AG04450 (cell line): ENCODE results near the gene CCDC142. TPM values are rescaled to one million over a fixed set of nuclear protein-coding genes. Genes with fewer than 3 reads are reported as not detected.

ENCODE experiments used
- CTCF ChIA-PET: fragments of 300-600, 350-600 bp; formaldehyde crosslinking; extraction: SDS; loops from one replicate; lab custom pipeline; 2022; ENCODE audit warnings: antibody characterized with exemption, inconsistent platforms; lab: Charles Lee
- POLR2A ChIA-PET: fragments of 350-600 bp; formaldehyde crosslinking; extraction: SDS; loops from one replicate; lab custom pipeline; 2021; ENCODE audit warnings: antibody characterized with exemption, inconsistent platforms; lab: Yijun Ruan, JAX
- DNase-seq: peaks from one replicate; pipeline ENCODE4 v3.0.0-alpha.2; 2011; ENCODE audit warnings: low read depth, low spot score
- H3K27ac ChIP-seq: one replicate; pipeline ENCODE4 v1.5.1; 2012; ENCODE audit warnings: low read depth, low read length, control low read depth
- H3K27me3 ChIP-seq: one replicate; pipeline ENCODE4 v1.6.0; 2012; ENCODE audit warnings: low read length; ENCODE audit not compliant: control insufficient read depth, insufficient read depth
- H3K4me3 ChIP-seq: 2 replicates; pipeline ENCODE4 v1.5.1; 2011; ENCODE audit warnings: mild to moderate bottlenecking, low read depth, low read length, control low read depth
- H3K9me3 ChIP-seq: 2 replicates; pipeline ENCODE4 v1.5.1; 2012; ENCODE audit warnings: low read length; ENCODE audit not compliant: control insufficient read depth, insufficient read depth
- polyA plus RNA-seq: library from polyadenylated mRNA; depleted of rRNA; stranded (reverse); fragments of >200 nt; gene quantifications from 2 replicates; pipeline ENCODE4 v1.2.3, GENCODE V29; 2011
- TF ChIP-seq, protein P1 (sequence below): IDR thresholded peaks from 2 replicates; pipeline ENCODE4 v1.5.1; 2011; ENCODE audit warnings: low read depth, low read length, control low read depth, inconsistent platforms

CCDC142 gene
- polyA plus RNA-seq, 1 experiment = 4.5 TPM

DNA sequence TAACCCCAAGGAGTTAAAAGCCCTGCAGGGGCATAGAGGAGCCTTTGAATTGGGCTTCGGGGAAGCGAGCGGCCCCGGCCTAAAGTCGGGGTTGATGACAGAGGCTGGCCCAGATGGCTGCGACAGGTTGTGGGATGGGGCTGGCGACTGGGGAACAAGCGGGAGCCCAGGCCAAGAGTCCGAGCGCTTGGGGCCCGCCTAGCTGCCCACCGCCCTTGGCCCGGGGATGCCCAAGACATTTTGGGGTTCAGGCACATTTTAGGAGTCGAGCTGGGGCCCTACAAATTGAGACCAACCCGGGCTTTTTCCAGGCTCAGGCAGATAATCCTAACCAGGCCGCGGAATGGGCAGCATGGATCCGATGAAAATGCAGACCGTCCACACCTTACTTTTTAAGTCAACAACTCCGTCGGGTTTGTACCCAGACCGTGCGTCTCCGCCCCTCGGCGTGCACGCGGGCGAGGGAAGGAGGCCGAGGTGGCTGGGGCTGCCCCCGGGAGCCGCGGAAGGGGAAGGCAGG lies 41.6 kb downstream of the CCDC142 start:
- no peak for DNase-seq
- Histone ChIP-seq H3K27ac (no peak overlapping the region), H3K27me3 (peaks cover 22% of the 10 kb centered on the region), H3K4me3 (no peak overlapping the region), H3K9me3 (peaks cover 11% of the 10 kb centered on the region; the same call in 1 of the 2 replicates)
- ChIA-PET CTCF (interaction anchor here (1.3 kb wide), 1 partner anchor 91 kb away, joined by 3 read pairs; no protein-coding TSS in a partner anchor), POLR2A (interaction anchor here (1.8 kb wide), 1 partner anchor 17 kb away, joined by 7 read pairs; the partner anchor contains the start of gene WBP1)
- TF ChIP-seq, protein P1, sequence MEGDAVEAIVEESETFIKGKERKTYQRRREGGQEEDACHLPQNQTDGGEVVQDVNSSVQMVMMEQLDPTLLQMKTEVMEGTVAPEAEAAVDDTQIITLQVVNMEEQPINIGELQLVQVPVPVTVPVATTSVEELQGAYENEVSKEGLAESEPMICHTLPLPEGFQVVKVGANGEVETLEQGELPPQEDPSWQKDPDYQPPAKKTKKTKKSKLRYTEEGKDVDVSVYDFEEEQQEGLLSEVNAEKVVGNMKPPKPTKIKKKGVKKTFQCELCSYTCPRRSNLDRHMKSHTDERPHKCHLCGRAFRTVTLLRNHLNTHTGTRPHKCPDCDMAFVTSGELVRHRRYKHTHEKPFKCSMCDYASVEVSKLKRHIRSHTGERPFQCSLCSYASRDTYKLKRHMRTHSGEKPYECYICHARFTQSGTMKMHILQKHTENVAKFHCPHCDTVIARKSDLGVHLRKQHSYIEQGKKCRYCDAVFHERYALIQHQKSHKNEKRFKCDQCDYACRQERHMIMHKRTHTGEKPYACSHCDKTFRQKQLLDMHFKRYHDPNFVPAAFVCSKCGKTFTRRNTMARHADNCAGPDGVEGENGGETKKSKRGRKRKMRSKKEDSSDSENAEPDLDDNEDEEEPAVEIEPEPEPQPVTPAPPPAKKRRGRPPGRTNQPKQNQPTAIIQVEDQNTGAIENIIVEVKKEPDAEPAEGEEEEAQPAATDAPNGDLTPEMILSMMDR = no peak

DNA sequence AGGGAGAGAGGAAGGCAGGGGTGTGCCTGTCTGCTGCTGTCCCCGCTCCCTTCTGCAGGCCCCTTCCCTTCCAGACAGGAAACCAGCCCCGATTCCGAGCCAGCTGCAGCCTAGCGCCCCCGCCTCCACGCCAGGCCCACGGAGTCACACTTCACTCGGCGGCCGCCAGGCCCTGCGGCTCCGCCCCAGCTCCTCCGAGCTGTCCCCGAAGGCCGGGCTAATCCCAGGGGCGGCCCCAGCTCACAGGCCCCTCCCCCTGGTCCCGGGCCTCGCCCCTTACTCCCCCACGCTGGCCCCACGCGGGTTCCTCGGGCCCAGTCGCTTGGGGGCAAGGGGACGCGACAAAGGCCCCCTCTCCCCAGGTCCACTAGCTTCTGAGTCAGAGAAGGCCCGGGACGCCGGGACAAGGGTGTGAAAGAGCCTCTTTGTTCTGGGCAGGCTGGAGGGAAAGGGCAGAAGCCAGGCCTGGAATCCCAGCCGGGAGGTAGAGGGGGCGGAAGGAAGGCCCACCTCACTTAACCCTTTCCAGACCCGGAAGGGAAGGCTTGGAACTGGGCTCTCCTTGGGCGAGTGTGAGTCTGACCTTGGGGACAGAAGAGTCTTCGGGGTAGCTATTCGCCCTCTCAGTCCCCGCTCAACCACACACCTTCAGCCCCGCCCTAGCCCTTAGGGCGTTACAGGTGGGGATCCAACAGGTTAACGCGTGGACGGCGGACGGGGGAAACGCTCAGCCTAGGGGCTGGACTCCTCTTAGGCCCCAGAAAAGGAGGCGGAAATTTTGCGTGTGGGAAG lies 42.2 kb downstream of the CCDC142 start:
- CTCF ChIA-PET = interaction anchor here (1.0 to 1.3 kb wide), 2 partner anchors 32 to 92 kb away, joined by 3 read pairs; no protein-coding TSS in a partner anchor
- peak overlapping the region; percentile 75 for H3K27ac ChIP-seq
- DNase-seq = no peak
- TF ChIP-seq, protein P1 = 0 out of 2 replicates have a peak, but pooled peaks have one; percentile 24
- peaks cover 21% of the 10 kb centered on the region for H3K27me3 ChIP-seq
- peaks cover 11% of the 10 kb centered on the region; the same call in 1 of the 2 replicates for H3K9me3 ChIP-seq
- POLR2A ChIA-PET = interaction anchor here (0.6 to 1.8 kb wide), 6 partner anchors 12 to 91 kb away, joined by 3 to 7 read pairs (median 4); partner anchors contain the start of genes INO80B and WBP1
- H3K4me3 ChIP-seq = peak overlapping the region; percentile 64

DNA sequence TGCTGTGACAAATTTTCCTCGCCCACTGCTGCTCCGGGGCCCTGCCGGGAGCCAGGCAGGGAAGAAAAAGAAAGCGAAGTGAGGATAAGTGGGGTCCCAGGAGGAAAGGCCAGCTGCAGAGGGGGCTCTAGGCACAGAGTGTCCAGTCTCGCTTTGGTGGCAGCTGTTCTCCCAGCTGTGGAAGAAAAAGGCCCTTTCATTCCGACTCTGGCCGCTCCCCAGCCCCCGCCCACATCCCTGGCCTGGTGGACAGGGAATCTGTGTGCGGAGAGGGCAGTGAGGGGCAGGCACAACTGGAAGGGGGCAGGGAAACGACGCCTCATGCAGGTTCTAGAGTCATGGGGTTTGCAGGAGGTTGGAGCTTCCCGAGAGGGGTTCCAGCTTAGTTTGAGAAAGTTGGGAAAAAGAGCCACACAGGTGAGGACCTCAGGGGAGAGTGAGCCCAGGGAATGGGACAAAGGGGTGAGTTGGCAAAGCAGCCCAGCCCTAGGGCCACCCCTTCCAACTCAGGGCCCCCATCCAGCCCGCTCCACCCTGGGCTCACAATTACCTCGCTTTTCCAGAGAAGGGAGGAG lies 42.9 kb downstream of the CCDC142 start:
- POLR2A ChIA-PET = interaction anchor here (0.6 to 1.8 kb wide), 7 partner anchors 12 to 92 kb away, joined by 3 to 7 read pairs (median 4); partner anchors contain the start of genes INO80B and WBP1
- Histone ChIP-seq H3K27me3 (peaks cover 16% of the 10 kb centered on the region), H3K9me3 (peaks cover 11% of the 10 kb centered on the region; the same call in 1 of the 2 replicates), H3K27ac (peak overlapping the region; percentile 75), H3K4me3 (peak overlapping the region; percentile 64)
- no peak for DNase-seq
- CTCF ChIA-PET = interaction anchor here (1.0 to 2.0 kb wide), 3 partner anchors 31 to 92 kb away, joined by 3 to 7 read pairs (median 3); no protein-coding TSS in a partner anchor
- TF ChIP-seq, protein P1 = no peak

DNA sequence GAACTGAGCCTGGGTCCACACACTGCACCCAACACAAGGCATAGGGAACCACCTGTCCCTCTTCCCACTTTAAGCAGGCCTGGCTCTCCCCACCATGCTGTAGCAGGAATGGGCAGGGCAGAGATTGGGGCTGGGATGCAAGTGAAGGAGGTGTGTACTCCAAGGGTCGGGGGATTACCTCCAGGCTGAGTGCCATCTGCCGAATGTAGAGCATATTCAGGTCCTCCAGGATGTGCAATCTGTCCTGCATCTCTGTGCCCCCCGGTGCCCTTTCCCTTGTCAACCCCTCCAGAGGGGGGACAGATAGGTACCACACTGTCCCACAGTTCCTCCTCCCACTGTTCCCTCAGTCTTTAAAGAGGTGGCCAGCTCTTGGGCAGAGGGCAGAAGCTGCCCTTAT lies 43.4 kb downstream of the CCDC142 start:
- ChIA-PET POLR2A (interaction anchor here (0.6 to 1.8 kb wide), 4 partner anchors 16 to 93 kb away, joined by 3 to 7 read pairs (median 6); partner anchors contain the start of genes INO80B and WBP1), CTCF (interaction anchor here (1.0 to 2.0 kb wide), 2 partner anchors 30 to 48 kb away, joined by 3 to 7 read pairs; no protein-coding TSS in a partner anchor)
- peaks cover 16% of the 10 kb centered on the region for H3K27me3 ChIP-seq
- H3K4me3 ChIP-seq = peak overlapping the region; percentile 64
- TF ChIP-seq, protein P1 = no peak
- DNase-seq = no peak
- H3K27ac ChIP-seq = no peak overlapping the region
- peaks cover 11% of the 10 kb centered on the region; the same call in 1 of the 2 replicates for H3K9me3 ChIP-seq
